Frontal cortex (tissue), 4 donors: ENCODE data around the gene CTRB1. TPM values are rescaled to one million over a fixed set of nuclear protein-coding genes. Genes with fewer than 3 reads are reported as not detected.
"Not testable (repeated sequence)": the region's sequence is repeated elsewhere in the genome, so short reads cannot be mapped to it uniquely, and the experiment has no call there.

Experiments
- DNase-seq, 2 donors: peaks; one replicate each; pipeline ENCODE4 v3.0.0; 2012; ENCODE audit warnings: low spot score in 2 of 2
- FAIRE-seq: peaks from 2 replicates; lab custom pipeline; 2012; peaks lifted over from hg19 to GRCh38; lab: Jason Lieb, UNC
- total RNA-seq: library from RNA; depleted of rRNA; stranded (reverse); fragments of >200 nt; gene quantifications from one replicate; pipeline ENCODE4 v1.2.3, GENCODE V29; 2014
- donor health status: control.
- donor health status: control.
- donor health status: control.

Gene CTRB1
- total RNA-seq, 1 donor from 2014 or later, result not detected

GRCh38 chr16:75203667-75204409 lies 14.9 kb upstream of the CTRB1 start:
- DNase-seq, result no peak
- FAIRE-seq, result no peak

GRCh38 chr16:75204410-75204758 lies 14.4 kb upstream of the CTRB1 start:
- no peak for DNase-seq
- no peak for FAIRE-seq

- DNase-seq, FAIRE-seq: not testable (repeated sequence)
Measured at GRCh38 chr16:75204905-75205304, 13.9 kb upstream of the CTRB1 start.

GRCh38 chr16:75205438-75205837 lies 13.3 kb upstream of the CTRB1 start:
- not testable (repeated sequence) for DNase-seq, FAIRE-seq

- FAIRE-seq, DNase-seq: not testable (repeated sequence)
Measured at GRCh38 chr16:75205961-75206748, 12.6 kb upstream of the CTRB1 start.

- no peak for FAIRE-seq
- no peak for DNase-seq
Measured at GRCh38 chr16:75206749-75207451, 11.9 kb upstream of the CTRB1 start, which contains the start of gene CTRB2. Gene CTRB2 (minus strand): TSS chr16:75207161. CDS start chr16:75207141, 20 bp downstream.

GRCh38 chr16:75207831-75208230 lies 11.0 kb upstream of the CTRB1 start:
- FAIRE-seq, result no peak
- no peak for DNase-seq

GRCh38 chr16:75208242-75208825 lies 10.5 kb upstream of the CTRB1 start:
- no peak for FAIRE-seq
- DNase-seq, result no peak

- FAIRE-seq (no peak), DNase-seq (no peak)
Measured at GRCh38 chr16:75208861-75209505, 9.8 kb upstream of the CTRB1 start.

GRCh38 chr16:75209514-75209913 lies 9.3 kb upstream of the CTRB1 start:
- not testable (repeated sequence) for FAIRE-seq

GRCh38 chr16:75209944-75210343 lies 8.8 kb upstream of the CTRB1 start:
- DNase-seq, result no peak
- FAIRE-seq, result no peak

More at GRCh38 chr16:75209514-75209913, 9.3 kb upstream of the CTRB1 start:
- not testable (repeated sequence) for DNase-seq

- DNase-seq, FAIRE-seq: not testable (repeated sequence)
Measured at GRCh38 chr16:75211286-75211685, 7.5 kb upstream of the CTRB1 start.

GRCh38 chr16:75216127-75216526 lies 2.7 kb upstream of the CTRB1 start:
- DNase-seq (no peak), FAIRE-seq (no peak)

- DNase-seq (no peak), FAIRE-seq (no peak)
Measured at GRCh38 chr16:75216576-75216975, 2.2 kb upstream of the CTRB1 start.

- no peak for FAIRE-seq
Measured at GRCh38 chr16:75217389-75217851, 1.4 kb upstream of the CTRB1 start.

GRCh38 chr16:75219088-75219487 lies 300 bp downstream of the CTRB1 start:
- DNase-seq (no peak), FAIRE-seq (no peak)

More at GRCh38 chr16:75217389-75217851, 1.4 kb upstream of the CTRB1 start:
- DNase-seq, result no peak

GRCh38 chr16:75219838-75220237 lies 1.1 kb downstream of the CTRB1 start:
- FAIRE-seq, result no peak
- no peak for DNase-seq

GRCh38 chr16:75222271-75222783 lies 3.5 kb downstream of the CTRB1 start:
- FAIRE-seq (no peak), DNase-seq (no peak)

GRCh38 chr16:75223129-75223528 lies 4.3 kb downstream of the CTRB1 start:
- FAIRE-seq, DNase-seq: not testable (repeated sequence)
